ENCODE results near the gene SAPCD2.

DNA sequence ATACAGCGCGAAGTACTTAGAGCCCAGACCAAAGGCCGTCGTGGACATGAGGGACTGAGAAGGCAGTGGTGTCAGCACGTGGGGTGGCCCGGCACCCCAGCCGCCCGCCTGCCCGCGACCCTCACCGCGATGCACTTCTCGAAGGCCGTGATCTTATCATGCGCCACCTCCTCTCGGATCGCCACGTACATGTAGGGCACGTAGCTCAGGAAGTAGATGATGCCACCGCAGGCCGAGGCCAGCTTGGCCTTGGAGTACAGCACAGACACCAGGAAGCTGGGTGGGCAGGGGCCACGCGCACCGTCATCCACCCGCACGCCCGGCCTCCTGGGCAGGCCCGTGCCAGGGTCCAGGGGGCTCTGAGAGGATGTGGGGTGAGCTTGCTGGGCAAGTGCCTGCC lies 53.3 kb downstream of the SAPCD2 start:
- no peak for TF ChIP-seq POLR2A (IDR thresholded peaks at IDR 0.05; ENCODE audit: low read depth, low read length)
- TF ChIP-seq CTCF (conservative IDR thresholded peaks at IDR 0.05; ENCODE audit: low read depth, low read length), result no peak
- TF ChIP-seq RAD21 (IDR thresholded peaks at IDR 0.05; ENCODE audit: low read length), result no peak
- TF ChIP-seq RCOR1 (IDR thresholded peaks at IDR 0.05; ENCODE audit: insufficient replicate concordance, low read length), result no peak
- TF ChIP-seq ELK1 (IDR thresholded peaks at IDR 0.05; ENCODE audit: borderline replicate concordance, low read depth, low read length), result no peak
- no peak for TF ChIP-seq CEBPB (IDR thresholded peaks at IDR 0.05; ENCODE audit: low read depth, low read length)
